GM18517 (cell line): ENCODE measurements around the gene GMCL1.
"Not testable (repeated sequence)": the region's sequence is repeated elsewhere in the genome, so short reads cannot be mapped to it uniquely, and the experiment has no call there.

Experiments used
- ATAC-seq: cut with Tn5 transposase; IDR thresholded peaks from one replicate; pipeline ENCODE4 v1.9.1; 2021; ENCODE audit warnings: mild to moderate bottlenecking, moderate library complexity; ENCODE audit not compliant: unreplicated experiment

The GMCL1 gene

GRCh38 chr2:69805887-69806286, 23.6 kb upstream of the GMCL1 start:
- no peak for ATAC-seq

DNA sequence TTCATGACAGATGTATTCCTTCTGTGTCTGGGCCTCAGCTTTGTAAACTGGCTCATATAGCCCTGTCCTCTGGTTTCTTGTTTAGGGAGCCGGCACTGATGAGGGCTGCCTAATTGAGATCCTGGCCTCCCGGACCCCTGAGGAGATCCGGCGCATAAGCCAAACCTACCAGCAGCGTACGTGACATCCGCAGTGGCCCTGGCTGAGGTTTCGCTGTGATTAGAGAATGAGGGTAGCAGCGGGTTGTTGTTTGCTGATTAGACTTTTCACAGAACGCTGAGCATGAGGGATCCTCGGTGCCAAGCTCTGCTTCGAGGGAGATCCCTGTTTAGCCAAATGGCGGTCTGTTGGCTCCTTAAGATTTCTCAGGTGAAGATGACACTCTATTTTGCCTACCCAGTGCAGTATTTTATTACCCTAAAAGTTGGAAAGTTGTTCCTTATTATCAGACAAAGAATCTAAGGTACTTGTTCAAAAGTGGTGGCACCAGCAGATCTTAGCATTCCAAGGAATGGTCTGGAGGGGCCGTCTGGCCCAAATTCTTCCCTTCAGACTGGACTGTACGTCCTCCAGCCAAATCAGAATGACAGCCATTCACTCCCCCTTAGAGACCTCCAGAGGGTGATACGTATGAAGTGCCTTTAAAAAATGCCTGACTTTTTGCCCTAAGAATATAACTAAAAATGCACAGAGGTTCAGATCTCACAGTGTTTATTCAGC, 21.5 kb upstream of the GMCL1 start:
- no peak for ATAC-seq

DNA sequence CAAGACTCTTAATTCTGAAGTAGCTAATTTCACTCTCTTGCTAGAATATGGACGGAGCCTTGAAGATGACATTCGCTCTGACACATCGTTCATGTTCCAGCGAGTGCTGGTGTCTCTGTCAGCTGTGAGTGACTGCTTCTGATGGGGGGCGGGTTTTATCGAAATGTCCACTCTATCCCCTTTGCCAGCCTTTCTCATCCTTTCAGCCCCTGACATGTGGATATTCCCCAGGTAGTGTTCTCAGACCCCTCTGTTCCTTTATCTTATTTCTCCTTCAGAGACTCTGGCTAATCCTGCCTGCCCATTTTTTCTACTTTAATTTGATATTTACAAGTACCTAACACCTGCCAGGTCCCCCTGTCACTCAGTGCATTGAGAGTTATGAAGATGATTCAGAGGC, 18.9 kb upstream of the GMCL1 start:
- no peak for ATAC-seq

DNA sequence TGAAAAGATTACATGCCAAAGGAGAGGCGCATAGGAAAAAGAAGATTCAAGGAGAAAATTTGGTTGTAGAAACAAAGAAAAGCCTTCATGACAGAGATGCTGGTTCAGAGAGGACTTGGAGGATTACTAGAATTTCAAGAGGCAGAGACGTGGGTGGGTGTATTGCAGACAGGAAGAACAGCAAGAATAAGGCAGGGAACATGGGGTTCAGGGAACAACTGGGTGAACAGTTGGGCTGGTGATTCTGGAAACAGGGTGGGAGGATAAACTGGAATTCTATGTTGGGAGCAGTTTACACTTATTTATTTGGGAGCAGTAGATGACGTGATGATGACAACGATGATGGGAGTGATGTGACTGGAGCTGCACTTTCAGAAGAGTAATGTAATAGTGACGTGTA, 18.4 kb upstream of the GMCL1 start:
- ATAC-seq = no peak

GRCh38 chr2:69811591-69811990, 17.9 kb upstream of the GMCL1 start:
- ATAC-seq = no peak

DNA sequence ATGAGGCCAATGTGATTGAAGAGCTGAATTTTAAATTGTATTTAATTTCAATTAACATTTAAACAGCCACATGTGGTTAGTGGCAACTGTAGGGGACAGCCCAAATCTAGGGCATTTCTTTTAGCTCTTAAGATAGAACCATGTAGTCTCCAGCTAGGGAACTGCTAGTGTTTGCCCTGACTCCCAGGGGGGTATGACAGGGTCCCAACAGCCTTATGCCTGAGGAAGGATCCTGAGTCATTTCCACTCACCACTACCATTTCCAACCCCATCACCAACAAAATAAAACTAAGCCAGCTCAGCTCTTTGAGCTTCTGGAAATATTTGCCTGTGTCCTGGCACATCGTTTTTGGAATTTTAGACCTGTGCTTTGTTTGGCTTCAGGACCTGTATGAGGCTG, 13.7 kb upstream of the GMCL1 start:
- no peak for ATAC-seq

GRCh38 chr2:69816923-69817542, 12.4 kb upstream of the GMCL1 start:
- peak; percentile 64 for ATAC-seq

- no peak for ATAC-seq
These were observed 11.5 kb upstream of the GMCL1 start for GRCh38 chr2:69817729-69818501.

DNA sequence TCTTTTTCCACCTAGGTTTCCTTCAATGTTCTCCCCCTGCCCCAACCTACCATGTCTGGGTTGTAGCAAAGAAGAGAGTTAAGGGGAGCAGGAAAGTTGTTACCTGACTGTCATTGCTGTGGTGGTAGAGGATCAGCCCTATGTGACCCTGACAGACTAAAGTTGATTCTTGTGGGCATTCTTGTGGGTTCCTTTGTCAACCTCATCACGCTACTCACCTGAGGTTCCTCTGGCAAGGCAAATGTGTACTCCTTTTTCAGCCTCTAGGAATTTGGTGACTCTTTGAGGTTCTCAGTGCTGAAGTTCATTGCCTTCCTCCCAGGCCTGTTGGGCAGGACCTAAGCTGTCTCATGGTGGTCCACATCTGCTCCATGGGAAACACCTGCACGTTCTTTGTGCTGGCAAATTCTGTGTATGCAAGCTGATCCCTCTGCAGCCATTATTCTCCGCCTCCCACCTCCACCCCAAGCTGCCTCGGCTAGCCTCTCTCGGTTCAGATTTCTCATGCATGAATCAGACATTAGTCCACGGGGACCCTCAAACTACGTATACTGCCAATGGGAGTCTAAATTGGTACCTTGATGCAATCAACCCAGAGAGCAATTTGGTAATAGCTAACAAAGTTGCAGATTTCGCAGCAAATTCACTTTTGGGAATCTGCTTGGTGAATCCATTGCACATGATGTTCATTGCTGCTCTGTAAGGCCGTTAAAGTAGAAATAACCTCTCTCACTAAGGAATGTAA, 1.5 kb upstream of the GMCL1 start:
- ATAC-seq = no peak

DNA sequence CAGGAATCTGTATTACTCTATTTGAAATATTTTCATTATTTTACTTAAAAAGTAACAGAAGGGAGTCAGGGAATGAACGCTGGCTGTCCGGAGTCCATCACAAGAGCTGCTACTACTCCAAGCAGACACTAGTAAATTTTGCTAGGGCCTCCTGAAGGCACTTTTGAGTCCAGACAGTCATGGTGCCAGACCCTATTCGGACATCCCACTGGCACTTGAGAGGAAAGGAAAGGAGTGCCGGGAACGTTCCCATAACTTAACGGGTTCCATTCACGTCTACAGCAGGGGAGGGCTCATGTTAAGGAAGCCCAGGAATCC, 563 bp upstream of the GMCL1 start:
- no peak for ATAC-seq

DNA sequence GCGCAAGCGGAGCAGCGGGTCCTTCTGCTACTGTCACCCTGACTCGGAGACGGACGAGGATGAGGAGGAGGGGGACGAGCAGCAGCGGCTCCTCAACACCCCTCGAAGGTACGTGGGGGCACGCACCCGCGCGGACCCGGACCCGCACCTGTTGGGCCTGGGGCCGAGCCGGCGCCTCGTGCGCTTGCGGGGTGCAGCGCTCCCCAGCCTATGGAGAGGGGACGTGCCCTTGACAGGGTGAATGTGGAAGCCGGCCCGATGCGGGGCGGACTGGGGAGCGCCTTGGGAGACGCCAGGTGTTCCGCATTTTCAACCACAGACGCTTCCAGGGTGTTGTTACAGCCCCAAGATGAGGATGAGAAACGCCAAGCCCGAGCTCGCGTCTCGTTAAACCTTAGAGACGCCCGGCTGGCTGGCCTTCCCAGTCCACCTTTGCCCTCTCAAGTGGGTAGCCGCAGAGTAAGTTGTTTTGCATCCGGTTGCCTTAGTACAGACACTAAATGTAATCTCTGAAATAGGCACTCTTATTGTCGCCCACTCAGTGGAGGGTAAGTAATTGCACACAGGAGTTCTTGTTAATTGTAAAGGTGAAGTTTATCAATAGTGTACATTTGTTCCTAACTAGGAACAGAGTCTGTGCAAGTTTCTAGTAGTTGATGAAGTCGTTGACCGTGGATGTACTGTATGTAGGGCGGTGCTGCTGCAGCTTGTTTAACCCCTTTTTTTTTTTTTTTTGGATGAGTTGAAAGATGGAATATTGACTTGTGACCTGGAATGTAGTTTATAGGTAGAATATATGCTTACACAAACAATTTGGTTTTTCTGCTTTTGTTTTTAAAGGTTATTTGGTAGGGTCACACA, 815 bp downstream of the GMCL1 start:
- no peak for ATAC-seq

- ATAC-seq = not testable (repeated sequence)
These were observed 1.4 kb downstream of the GMCL1 start for GRCh38 chr2:69830906-69831241.

DNA sequence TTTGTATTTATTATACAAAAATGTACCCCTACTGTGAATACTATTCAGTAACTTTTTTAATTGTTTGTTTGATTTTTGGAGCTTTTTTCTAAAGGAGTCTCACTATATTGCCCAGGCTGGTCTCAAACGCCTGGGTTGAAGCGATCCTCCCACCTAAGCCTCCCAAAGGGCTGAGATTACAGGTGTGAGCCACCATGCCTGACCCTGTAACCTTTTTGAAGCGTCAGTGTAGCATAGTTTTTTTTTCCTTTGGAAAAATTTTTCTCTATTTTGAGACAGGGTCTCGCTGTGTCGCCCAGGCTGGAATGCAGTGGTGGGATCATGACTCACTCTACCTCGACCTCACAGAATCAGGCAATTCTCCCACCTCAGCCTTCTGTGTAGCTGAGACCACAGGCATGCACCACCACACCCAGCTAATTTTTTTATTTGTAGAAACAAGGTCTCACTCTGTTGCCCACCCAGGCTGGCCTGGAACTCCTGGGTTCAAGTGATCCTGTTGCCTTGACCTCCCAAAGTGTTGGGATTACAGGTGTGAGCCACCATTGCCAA, 2.0 kb downstream of the GMCL1 start:
- no peak for ATAC-seq

- ATAC-seq = no peak
These were observed 4.3 kb downstream of the GMCL1 start for GRCh38 chr2:69833752-69834151.

DNA sequence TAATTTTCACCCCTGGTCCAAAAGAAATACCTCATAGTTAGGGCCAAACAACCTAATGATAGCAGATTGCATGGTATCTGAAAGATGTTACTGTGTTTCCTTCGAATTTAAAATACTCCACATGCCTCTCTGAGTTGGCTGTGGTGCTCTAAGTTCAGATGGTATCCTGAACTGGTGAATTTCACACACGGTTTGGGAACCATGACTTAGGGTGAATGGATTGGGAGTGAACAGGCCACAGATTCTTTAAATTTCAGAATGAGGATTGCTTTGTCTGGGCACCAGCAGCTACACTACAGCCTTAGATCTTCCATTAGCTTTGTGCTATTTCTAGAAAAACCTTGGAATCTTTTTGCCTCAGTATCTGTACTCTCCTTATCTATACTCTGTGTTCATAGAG, 6.2 kb downstream of the GMCL1 start:
- ATAC-seq = no peak

DNA sequence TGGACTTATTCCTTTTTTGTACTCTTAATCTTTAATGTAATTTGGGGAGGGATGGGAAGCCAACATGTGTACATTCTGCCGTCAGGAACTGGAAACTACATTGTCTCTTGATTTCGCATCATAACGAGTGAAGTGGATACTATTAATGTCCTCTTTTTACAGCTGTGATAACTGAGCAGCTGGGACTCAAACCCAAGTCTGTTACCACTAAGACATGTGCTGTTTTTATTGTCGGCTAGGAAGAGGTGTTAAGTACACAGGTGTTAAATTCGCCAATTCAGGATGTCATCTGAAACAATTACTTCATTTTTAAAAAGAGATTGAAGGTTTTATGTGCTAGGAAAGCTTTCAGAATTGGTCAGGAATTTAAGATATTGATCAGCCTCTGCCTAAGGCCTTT, 6.9 kb downstream of the GMCL1 start:
- no peak for ATAC-seq

DNA sequence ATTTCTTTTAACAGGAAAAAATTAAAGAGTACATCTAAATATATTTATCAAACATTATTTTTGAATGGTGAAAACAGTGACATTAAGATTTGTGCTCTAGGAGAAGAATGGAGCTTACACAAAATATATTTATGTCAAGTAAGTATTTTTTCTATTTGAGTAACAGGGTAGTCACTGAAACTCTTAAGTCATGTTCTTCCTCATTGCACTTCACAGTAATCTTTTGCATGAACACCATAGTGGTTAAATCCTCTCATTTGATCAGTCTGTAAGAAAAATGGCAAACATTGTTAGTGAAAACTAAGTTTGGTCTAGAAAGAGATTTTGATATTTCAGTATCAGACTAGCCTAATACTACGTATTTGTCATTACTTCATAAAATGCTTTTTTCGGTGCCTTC, 8.1 kb downstream of the GMCL1 start:
- no peak for ATAC-seq

GRCh38 chr2:69843993-69844392, 14.5 kb downstream of the GMCL1 start:
- ATAC-seq = no peak

DNA sequence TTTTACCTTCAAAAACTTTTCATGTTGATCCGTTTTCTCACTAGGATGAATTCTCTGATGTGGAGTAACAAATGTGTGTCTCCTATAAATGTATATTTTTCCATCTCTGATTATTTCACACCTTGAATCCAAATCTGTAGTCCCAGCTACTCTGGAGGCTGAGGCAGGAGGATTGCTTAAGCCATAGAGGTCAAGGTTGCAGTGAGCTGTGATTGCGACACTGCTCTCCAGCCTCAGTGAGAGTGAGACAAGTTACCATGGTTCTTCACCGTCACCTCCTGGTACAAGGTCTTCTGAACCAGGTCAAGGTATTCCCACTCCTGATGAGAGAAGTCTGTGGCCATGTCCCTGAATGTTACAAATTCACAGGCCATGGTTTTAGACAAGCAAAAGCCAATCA, 15.1 kb downstream of the GMCL1 start:
- no peak for ATAC-seq
